K562 treated with DMSO at 1 percent for 24 hours (cell line): ENCODE measurements around the gene SLC23A2. TPM values are rescaled to one million over a fixed set of nuclear protein-coding genes. Genes with fewer than 3 reads are reported as not detected.

Experiments used
- total RNA-seq: library from RNA; unstranded; fragments of 300-600 nt; gene quantifications from 2 replicates; pipeline ENCODE4 v1.2.3, GENCODE V29; 2022; ENCODE audit warnings: low read depth; ENCODE audit not compliant: insufficient read depth

The SLC23A2 gene
- 5.0 TPM in 2 replicates for total RNA-seq

DNA sequence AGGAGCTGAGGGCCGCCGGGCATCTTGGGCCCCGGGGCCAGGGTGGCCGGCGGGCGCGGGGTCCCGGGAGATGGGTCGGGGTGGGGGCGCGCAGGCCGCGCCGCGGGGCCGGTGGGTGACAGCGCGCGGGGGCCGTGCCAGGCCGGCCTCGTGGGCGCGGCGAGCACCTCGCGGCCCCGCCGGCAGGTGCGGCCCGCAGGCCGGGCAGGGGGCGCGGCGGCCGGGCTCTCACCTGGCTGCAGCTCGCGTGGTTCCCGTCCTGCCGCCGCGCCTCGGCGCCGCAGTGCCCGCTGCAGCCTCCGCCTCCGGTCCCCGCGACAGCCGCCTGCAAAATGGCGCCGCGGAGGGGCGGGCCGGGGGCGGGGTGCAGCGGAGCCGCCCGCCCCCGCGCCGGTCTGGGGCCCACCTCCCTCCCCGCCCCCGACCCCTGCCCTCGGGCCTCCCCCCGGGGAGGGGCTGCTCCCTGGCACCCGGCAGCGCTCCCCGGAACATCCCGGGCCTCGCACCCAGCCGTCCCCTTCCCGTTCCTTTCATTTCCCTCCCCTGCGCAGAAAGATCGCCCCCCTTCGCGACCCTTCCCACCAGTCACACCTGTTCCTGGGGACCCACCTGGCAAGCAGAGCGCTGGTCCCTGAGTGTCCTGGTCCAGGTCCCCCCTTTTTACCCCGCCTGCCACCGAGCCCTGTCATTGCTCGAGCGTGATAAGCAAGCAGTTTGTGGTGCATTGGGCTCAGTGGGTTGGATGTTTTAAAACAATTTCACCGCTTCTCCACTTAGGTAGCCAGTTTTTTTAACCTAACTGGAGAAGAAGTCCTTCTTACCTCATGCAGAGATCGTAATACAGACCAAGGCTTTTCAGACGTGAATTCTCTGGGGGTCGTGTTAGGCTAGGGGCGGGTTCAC lies at the start of gene SLC23A2:
Gene SLC23A2 (minus strand): TSS at position 337 of the 903 bp plus-strand sequence. CDS start 68,948 bp downstream, outside the sequence.

Other genes with a start within 250 kb of the SLC23A2 start
- 0.05 TPM in 1 of 2 replicates, not detected in the other for gene RASSF2, start 177.9 kb downstream of the SLC23A2 start, total RNA-seq
- 61.4 and 70.6 TPM in 2 replicates for gene TMEM230, start 111.6 kb upstream of the SLC23A2 start, total RNA-seq
- gene PCNA, start 118.4 kb upstream of the SLC23A2 start, total RNA-seq: 205 and 211 TPM in 2 replicates
- gene CDS2, start 125.5 kb upstream of the SLC23A2 start, total RNA-seq: 5.3 and 6.5 TPM in 2 replicates